VCaP (cell line): ENCODE data around the gene SEC11C.

Experiments used
- H3K27ac ChIP-seq: fragments of 450-650 bp; 2 replicates; pipeline ENCODE4 v1.5.1; 2017
- CTCF ChIP-seq: fragments of 450-650 bp; conservative IDR thresholded peaks from 2 replicates; pipeline ENCODE4 v1.5.1; 2017; ENCODE audit warnings: mild to moderate bottlenecking, moderate library complexity

Gene SEC11C

GRCh38 chr18:59114160-59114559 lies 25.5 kb upstream of the SEC11C start:
- H3K27ac ChIP-seq: no peak overlapping the region
- no peak for TF ChIP-seq CTCF

- TF ChIP-seq CTCF: no peak
- H3K27ac ChIP-seq: no peak overlapping the region
These were observed 15.9 kb upstream of the SEC11C start for GRCh38 chr18:59123588-59124369.

- H3K27ac ChIP-seq: no peak overlapping the region
- no peak for TF ChIP-seq CTCF
These were observed 15.3 kb upstream of the SEC11C start for GRCh38 chr18:59124370-59124704.

- 0 out of 2 replicates have a peak, but pooled peaks have one; percentile 13 for TF ChIP-seq CTCF
- no peak overlapping the region for H3K27ac ChIP-seq
These were observed 12.6 kb upstream of the SEC11C start for GRCh38 chr18:59127047-59127446.

GRCh38 chr18:59129951-59130703 lies 9.6 kb upstream of the SEC11C start:
- no peak for TF ChIP-seq CTCF
- H3K27ac ChIP-seq: no peak overlapping the region

- no peak overlapping the region for H3K27ac ChIP-seq
- TF ChIP-seq CTCF: no peak
These were observed 6.7 kb upstream of the SEC11C start for GRCh38 chr18:59132810-59133465.

- H3K27ac ChIP-seq: peak overlapping the region; percentile 85
- no peak for TF ChIP-seq CTCF
These were observed 431 bp upstream of the SEC11C start for GRCh38 chr18:59139291-59139614.
